Sigmoid colon (tissue), 4 donors: ENCODE results near the gene TSHZ1.

Experiments
- POLR2A ChIP-seq, 2 donors: fragments of 450-650 bp; IDR thresholded peaks; one replicate each; pipeline ENCODE4 v1.6.1; 2016; ENCODE audit warnings: antibody characterized with exemption in 2 of 2, mild to moderate bottlenecking in 2 of 2, moderate library complexity in 2 of 2
- POLR2AphosphoS5 ChIP-seq, 4 donors: sonication (generic); formaldehyde crosslinking; IDR thresholded peaks; one replicate each; pipeline ENCODE4 v1.6.1; 2017; ENCODE audit warnings: antibody characterized with exemption in 4 of 4
- TF ChIP-seq, protein P1 (sequence below), 4 experiments: fragments of 450-650 bp in 3 of 4; fragments of 200-600 bp in 1 of 4; IDR thresholded peaks; one replicate each; pipeline ENCODE4 v1.5.1; 2016 to 2019; ENCODE audit warnings: antibody characterized with exemption in 4 of 4, mild to moderate bottlenecking in 3 of 4, moderate library complexity in 2 of 4

DNA sequence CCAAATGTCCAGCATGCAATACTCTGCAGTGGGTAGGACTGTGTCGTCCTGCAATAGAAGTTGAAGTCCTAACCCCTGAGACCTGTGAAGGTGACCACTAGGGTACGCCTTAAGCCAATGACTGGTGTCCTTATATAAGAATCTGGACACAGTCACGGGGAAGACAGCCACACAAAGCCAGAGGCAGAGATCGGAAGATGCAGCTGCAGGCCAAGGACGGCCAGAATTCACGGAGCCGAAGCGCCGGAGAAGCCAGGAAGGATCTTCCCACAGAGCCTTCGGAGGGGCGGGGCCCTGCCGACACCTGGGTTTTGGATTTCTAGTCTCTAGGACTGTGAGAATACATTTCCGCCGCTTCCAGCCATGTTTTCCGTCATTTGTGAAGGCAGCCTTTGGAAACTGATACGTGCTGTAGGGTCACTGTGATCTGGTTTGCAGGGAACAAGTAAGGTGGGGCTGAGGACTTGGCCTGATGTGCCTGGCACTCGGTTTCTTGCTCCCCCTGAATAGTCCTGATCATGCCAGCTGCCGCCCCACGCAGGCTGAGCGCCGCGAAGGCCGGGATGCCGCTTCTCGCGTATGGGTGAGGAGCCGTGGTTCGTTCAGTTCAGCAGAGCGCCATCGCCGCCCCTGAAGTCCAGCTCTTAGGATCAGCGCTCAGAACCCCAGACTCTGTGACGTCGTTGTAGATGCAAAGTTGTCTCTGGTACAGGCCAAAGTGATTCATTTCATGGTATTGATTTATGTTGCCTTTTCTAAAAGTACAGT is 40.4 kb upstream of the TSHZ1 start:
- TF ChIP-seq, protein P1, sequence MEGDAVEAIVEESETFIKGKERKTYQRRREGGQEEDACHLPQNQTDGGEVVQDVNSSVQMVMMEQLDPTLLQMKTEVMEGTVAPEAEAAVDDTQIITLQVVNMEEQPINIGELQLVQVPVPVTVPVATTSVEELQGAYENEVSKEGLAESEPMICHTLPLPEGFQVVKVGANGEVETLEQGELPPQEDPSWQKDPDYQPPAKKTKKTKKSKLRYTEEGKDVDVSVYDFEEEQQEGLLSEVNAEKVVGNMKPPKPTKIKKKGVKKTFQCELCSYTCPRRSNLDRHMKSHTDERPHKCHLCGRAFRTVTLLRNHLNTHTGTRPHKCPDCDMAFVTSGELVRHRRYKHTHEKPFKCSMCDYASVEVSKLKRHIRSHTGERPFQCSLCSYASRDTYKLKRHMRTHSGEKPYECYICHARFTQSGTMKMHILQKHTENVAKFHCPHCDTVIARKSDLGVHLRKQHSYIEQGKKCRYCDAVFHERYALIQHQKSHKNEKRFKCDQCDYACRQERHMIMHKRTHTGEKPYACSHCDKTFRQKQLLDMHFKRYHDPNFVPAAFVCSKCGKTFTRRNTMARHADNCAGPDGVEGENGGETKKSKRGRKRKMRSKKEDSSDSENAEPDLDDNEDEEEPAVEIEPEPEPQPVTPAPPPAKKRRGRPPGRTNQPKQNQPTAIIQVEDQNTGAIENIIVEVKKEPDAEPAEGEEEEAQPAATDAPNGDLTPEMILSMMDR (IDR thresholded peaks at IDR 0.05) = no peak
- TF ChIP-seq POLR2AphosphoS5 (IDR thresholded peaks at IDR 0.05) = no peak
- no peak for TF ChIP-seq POLR2A (IDR thresholded peaks at IDR 0.05)
